Stimulated activated CD8-positive, alpha-beta memory T cell treated with anti-CD3 and anti-CD28 coated beads, Interleukin-4, amount 100 ng/mL, for 1 hour (primary cell): ENCODE results near the gene SRGAP2C.
"Not testable (repeated sequence)": the region's sequence is repeated elsewhere in the genome, so short reads cannot be mapped to it uniquely, and the experiment has no call there.

Experiments used
- DNase-seq, 2 donors: peaks; one replicate each; pipeline ENCODE4 v3.0.0-alpha.2; 2020; ENCODE audit warnings: low read depth in 2 of 2, low spot score in 1 of 2

The SRGAP2C gene

DNA sequence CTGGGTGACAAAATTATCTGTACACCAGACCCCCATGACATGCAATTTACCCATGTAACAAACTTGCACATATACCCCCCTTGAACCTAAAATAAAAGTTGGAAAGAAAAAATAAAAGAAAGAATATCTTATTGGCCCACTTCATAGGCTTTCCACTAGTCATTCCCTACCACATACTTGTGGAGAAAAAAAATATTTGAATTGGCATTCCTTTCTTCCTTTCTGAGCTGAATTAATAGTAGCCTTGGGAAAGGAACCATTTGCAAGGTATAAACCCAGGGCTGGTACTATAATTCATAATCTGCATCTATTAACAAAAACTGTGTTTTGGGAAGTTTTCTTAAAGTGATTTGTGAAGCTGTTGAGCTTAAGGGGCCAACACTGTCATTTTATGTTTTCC lies 140.0 kb downstream of the SRGAP2C start:
- DNase-seq: not testable (repeated sequence)

DNA sequence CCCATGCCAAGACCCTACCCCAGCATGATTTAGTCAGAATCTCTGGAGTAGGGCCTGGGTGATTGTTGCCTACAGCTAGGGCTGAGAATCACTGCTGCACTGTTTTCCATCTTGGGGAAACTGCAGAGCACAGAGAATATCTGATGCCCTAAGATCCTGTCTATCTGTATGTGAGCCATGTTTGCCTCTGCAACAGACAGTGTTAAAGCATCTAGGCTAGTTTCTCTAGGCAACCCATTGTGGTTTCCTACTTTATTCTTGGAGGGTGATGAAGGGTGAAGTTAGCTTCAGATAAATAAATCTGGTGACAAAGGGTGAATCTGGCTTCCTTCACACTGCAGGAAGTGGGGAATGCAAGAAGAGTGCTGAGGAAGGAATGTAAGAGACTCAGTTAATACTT lies 147.4 kb downstream of the SRGAP2C start:
- not testable (repeated sequence) for DNase-seq

DNA sequence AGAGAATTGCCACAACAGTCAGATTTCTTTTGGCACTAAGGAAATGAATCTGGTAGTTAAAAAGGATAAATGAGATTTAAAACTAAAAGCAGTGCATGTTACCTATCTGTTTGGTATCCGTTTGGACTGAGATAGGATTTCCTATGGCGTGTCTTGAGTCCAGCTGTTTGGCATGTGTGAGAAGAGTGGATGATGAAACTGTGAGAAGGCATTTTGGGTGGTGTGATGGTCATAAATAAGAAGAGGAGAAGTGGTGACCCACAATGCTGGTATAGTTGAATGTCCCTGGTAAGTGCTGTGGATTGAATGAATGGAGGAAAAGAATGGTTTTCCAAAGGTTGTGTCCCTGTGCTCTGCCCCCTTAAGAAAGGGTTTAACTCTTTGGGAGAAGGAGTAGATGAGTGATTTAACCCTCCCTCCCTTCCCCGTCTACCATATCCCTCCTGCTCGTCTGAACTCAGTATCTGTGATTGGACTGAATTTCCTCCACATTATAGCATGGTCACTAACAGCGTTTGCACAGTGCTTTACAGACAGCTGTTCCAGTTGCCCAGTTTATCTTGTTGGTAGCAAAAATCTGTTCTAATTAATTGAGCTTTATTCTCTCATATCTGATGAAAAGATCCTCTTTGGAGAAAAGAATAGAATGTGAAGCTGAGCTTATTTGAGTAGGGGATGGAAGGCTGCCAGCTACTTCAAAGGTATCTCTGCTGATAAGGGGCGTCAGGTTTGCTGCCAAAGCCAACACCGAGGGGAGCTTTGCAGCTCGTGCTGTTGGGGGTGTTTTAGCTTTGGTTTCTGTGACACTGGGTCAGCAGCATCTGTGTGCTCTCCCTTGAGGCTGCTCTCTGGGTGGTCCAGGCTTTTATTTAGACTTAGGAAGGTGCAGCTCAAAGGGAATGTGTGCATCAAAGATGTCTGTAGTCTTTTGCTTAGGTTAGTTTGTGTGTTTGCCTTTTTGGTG lies 148.1 kb downstream of the SRGAP2C start:
- not testable (repeated sequence) for DNase-seq

DNA sequence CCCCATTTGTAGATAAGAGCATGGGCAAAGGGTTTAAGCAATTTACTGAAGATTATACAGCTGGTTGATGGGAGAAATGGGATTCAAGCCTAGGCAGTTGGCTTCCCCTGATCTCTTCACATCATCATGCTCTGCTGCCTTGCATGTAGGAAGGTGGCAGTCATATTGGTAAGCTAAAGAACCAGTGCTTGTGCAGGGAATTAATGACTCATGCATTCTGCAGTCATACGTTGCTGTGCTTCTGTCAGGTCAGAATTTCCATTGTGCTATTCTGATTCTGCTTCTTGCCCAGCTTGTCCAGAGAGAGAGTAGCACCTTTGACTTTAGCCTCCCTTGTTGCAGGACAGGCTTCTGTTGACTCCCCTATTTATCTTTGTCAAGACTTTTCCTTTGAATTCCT lies 153.2 kb downstream of the SRGAP2C start:
- DNase-seq: not testable (repeated sequence)

DNA sequence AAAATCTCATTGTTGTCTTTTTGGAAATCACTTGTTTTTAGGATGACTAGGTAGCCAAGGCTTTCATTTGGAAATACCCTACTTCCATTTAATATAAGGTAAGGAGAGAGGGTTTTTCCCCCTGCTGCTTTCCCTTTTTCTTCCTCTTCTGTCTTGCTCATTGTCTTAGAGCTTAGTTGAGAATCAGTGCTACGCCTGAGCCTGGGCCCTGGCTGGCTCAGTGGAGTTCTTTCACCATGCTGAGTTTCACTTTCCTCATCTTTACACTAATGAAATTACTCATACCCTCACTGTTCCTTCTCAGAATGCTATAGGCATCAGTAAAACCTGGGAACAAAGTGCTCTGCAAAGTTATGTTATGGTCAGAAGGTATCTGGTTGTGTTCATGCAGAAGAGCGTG lies 154.8 kb downstream of the SRGAP2C start:
- DNase-seq: not testable (repeated sequence)

DNA sequence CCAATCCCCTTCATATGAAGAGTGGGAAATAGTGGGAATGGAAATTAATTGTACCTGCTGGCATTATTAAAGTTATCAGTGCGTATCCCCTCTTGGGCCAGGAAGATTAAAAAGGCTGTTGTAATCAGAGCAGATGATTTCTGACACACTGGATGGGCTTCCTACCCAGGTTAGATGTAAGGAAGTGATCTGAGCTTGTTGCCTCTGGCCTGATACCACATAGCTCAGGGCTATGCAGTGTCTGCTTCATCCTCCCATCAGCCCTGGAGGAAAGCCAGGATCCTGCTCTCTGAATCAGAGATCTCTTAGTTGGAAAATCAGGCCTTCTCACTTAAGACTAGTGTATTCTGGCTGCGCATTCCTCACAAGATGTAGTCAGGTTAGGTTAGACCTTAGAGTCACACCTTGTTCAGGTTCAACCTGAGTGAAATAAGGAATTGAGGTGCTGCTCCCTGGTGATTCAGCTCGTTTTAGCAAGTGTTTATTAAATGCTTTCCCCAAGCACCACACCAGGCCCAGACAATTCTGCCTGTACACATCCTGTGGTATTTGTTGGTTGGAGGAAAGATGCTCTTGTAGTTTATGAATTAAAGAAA lies 158.6 kb downstream of the SRGAP2C start:
- DNase-seq: not testable (repeated sequence)

DNA sequence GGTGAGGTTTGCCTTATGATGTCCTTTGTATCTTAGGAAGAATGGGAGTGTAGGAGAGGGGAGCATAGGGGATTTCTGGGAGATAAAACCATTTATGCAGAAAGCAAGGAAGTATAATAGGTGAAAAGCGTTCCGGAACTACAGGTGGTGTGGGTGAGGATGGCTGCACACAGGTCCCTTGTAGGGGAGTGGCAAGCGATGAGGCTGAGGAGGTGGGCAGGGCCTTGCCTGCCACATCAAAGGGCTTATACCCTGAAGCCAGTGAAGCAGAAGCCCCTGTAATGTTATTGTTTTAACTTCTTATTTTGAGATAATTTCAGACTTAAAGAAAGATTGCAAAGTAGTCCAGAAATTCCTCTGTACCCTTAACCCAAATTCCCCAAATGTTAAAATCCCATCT lies 159.6 kb downstream of the SRGAP2C start:
- DNase-seq: not testable (repeated sequence)

DNA sequence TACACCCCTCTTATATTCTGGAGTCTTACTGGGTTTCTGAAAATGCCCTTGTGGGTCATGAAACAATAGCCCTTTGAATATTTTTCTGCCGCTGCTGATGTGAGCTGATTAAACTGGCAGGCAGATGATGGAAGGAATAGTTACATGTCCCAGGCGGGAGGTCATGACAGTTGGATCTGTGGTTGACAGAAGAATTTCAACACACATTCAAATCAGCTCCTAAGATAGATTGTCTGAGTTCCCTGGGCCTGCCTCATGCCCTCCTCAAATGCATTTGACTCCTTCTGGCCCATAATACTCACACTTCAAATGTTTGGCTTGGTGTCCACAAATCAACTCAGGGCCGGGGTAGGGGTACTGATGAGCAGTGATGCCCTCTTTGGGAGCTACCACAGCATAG lies 161.9 kb downstream of the SRGAP2C start:
- not testable (repeated sequence) for DNase-seq

DNA sequence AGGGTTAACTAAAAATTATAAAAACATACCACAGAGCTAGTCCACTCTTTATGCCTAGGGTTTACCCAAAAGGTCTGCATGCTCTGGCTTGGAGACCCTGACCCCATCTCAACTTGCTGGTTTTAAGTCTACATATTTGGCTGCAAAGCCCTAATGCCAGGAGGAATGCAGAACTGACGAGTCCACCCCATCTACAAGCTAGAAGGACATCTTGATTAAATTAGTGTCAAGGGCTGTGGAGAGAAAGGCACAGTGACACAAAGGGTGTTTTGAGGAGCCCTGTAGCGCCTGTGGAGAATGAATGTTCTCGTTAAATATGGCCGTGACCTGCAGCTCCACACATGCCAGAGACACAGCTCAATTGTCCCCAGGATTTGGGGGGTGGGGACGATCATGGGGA lies 162.7 kb downstream of the SRGAP2C start:
- not testable (repeated sequence) for DNase-seq

DNA sequence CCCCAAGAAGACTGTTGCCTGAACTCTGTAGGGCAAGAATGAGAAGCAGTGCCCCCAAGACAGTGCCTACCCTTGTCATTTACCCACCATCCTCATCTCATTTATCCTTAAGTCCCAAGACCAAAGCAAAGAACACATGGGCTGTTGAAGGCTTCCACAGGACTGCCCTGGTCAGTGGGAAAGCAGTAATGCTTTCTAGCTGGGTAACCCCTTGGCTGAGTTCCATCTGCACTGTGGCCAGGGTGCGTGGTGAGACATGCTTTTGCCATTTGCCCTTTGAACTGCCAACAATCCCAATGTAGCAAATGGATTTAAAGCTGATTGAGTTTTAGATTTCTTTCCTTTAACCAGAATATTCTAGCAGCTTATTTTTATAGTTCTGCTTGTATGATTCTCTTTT lies 163.3 kb downstream of the SRGAP2C start:
- not testable (repeated sequence) for DNase-seq

DNA sequence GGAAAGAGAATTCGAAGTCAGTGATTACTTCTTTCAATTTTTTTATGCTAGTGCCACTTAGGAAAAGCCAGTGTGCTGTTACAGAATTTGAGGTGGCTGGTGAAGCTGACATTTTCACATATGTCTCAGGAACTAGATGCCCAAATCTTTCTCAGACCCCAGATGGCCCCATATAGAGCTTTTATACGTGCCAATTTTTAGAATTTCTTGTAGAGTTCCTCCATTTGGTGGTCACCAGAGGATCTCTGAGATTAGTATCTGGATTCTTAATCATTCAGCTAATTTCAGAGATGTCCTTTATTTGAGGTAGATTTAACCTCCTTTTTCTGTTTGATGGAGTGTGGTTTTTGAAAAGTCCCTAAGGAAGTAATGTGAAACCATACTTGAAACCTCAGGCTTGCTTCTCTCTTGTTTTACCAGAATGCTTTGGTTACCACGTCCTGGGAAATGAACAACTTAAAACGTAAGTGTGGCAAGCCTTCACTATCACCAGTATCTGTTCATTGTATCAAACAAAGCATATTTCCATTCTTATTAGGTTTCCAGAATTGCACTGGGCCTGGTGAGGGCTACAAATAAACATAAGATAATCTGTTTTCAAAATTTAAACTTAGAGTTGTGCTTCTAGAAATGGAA lies 164.7 kb downstream of the SRGAP2C start:
- not testable (repeated sequence) for DNase-seq

DNA sequence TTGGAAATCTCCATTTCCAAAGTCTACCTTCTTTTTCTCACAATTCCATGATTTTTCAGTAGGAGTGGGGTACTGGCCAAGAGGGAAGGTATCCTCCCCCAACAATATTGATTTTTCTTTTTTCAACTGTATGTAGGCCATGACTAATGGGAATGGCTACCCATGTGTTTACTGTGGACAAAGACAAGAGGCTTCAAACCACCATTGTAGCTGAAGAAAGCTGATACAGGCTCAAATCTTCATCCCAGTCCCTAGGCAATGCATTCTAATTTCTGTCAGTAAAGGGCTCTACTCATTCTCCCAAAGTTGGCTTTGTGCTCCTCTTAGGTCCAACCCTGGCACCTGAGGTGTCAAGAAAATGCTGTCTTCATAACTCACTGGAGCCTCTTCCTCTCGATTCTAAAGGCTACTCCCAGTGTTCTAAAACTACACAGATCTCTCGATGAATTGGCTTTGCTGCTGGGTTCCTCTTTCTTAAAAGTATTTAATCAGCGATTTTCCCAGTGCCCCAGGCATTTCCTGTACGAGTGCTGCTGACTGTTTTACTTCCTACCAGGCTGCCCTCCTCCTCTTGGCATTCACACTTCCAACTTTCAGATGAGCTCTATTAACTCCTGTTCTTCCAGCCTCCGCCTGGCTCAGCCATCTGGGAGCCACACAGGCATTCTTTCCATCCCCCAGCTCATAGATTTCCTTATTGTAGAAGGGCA lies 171.1 kb downstream of the SRGAP2C start:
- not testable (repeated sequence) for DNase-seq

DNA sequence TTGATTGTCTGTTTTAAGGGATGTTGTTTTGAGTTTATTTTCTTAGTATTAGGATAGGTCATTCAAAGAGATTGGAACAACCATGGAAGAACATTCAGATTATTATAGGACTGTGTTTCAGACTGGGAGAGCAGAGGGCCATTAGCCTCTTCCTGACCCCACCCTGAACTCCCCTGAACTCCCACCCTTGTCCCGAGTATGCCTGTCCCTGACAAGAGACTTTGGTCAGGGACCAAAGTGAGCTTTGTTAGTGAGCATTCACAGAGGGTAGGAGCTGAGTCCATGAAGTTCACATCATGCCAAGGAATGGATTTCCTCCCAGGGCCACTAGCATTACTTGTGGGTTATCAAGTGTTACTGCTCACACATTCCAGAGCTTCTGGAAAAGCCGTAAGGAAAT lies 172.0 kb downstream of the SRGAP2C start:
- DNase-seq: not testable (repeated sequence)

DNA sequence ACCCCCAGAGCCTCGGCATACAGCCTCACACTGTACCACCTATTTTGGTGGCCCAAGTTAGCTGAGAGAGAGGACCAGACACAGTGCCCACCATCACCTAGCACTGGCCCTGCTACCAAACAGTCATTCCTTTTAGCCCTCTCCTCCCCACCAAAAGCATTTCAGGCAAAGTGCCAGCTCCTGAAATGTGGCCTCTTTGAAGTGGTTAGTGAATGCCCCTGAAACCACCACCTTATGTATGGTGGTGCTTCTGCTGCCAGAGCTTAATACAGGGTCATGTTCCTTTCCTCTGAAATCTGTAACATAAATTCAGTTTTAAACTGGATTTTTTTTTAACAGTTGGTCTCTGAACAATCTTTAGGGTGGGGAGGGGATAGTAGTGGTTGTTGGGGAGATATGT lies 175.8 kb downstream of the SRGAP2C start:
- not testable (repeated sequence) for DNase-seq

DNA sequence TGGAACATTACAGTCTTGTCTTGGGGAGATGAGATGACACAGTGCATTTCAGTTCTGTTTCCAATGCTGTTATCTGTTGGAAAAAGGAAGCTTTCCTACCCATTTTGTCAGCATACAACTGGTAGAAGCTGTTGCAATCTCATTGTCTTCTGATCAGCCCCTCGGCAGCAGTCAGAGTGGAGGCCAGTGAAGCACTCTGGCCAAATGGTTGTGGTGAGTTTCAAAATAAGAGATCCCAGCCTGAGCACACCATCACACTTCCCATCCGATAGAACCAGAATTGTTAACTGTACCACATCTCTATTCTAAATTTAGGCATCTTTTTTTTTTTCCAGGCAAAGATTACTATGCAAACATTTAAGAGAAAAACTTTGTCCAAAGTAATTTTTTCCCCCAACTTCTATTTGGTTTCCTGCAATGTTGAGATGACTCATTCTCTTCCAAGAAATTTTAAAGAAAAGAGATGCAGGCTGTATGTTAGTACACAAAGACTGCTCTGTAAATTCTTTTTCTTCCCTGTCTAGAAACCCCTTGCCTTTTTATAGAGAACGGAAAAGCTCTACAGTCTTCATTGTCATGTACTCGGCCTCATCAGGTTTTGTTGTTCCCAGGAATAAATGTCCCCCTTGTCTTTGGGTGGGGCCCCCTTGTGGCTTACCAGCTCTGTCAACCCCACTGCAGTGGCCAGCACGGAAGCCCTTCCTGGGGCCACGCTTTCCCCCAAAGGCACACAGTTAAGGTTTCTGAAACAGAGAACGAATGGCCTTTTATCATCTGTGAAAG lies 176.9 kb downstream of the SRGAP2C start:
- DNase-seq: not testable (repeated sequence)

DNA sequence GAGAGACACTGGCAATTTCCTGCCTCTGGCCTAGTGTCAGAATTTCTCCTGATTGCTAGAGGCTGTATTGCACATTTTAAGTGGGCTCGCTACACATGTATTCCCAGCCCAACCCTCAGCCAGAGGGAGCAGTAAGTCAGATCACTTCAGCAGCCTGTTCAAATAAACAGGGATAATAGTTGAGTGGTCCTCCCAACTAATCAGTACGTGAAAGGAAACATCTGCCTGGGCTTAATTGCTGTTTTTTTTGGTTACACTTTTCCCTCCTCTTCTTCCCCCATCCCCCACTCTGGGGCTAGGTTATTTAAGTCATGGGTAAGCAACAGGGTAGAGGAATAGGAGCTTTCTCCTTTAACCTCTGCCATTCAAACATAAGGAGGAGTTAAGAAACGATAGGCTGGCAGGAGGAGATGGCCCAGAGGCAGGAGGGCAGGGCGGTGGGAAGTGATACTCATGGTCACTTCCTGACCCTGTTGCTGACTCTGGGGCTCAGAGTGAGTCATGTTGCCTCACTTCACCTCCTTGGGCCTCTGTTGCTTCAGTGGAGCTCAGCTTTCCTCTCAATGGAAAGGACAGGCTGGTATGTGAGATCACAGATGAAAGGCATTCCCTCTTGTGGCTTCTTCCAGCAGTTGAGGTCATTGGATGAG lies 177.6 kb downstream of the SRGAP2C start:
- not testable (repeated sequence) for DNase-seq

DNA sequence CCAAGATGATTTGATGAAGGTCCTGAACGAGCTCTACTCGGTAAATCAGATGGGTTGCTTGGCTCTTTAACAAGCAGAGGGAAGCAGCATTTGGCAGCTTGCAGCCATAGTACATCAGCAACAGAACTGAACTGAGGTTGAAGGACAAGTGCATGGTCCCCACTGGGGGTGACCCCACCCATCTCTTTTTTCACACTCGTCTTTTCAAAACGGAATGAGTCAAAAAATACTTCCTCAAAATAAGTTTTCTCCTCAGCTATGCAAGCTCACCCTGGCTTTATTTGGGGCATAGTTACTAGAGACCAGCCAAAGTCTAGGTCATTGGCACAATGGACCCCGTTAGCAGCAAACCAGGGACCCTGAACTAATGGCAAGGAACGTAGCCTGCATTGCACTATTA lies 180.5 kb downstream of the SRGAP2C start:
- DNase-seq: not testable (repeated sequence)

DNA sequence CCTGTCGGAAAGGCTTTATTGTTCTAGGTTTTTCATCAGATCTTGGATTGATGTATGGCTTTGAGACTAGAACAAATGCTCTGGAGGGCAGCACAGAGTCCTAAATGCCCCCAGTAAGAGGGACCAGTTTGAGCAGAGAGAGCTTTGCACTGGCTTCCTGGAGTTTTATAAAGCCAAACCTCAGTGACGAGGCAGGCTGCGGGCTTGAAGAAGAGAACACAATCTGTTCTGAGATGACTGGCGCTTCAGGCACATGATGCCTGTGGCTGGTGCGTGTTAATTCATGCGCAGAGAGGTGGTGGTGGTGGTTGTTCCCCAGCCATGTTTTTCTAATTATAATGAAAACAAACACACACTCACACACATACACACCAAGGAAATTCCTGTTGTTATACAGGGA lies 180.9 kb downstream of the SRGAP2C start:
- DNase-seq: peak in 1 of 2 donors; percentile 1

DNA sequence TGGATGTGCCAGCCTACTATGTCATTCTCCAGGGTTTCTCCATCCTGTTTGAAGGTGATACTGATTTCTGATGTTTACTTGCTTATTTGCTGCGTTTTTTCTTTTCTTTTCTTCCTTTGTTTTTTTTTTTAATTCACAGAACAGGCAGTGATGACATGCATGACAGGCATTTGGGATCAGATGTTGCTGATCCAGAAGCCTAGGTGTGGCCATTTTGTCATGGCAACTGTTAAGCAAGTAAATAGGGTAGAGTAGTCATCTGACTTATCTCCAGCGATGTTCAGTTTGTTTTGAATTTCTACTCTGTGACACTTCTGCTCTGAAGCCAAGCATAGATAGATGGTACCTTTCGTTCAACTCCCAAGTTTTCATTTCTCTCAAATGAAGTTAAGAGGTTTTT lies 181.4 kb downstream of the SRGAP2C start:
- not testable (repeated sequence) for DNase-seq

DNA sequence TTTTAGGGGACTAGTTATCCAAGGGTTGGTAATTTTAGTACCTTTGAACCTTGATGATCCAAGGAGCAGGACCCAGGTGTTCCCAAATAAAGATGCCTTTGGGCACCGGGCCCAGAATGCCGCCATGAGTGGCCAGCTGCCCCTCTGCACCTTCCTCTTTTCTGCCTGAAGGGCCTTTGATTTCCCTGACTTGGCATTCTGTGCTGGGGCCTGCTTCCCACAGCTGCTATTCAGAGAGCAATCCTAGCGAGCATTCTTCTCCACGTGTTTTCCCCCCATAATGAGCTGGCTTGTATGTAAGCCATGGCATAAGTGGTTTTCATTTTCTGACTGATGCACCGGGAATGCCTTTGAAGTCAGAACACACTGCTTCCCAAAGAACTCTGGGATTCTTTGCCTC lies 184.1 kb downstream of the SRGAP2C start:
- DNase-seq: not testable (repeated sequence)
